Measurements from ENCODE around the gene HDAC1. TPM values are rescaled to one million over a fixed set of nuclear protein-coding genes. Genes with fewer than 3 reads are reported as not detected.
A peak's percentile ranks its signal among the peaks of the same experiment; 100 is the strongest.

Gene HDAC1
- total and polyA plus RNA-seq, 2 experiments from 2014 or later = 53.8 to 58.5 TPM

DNA sequence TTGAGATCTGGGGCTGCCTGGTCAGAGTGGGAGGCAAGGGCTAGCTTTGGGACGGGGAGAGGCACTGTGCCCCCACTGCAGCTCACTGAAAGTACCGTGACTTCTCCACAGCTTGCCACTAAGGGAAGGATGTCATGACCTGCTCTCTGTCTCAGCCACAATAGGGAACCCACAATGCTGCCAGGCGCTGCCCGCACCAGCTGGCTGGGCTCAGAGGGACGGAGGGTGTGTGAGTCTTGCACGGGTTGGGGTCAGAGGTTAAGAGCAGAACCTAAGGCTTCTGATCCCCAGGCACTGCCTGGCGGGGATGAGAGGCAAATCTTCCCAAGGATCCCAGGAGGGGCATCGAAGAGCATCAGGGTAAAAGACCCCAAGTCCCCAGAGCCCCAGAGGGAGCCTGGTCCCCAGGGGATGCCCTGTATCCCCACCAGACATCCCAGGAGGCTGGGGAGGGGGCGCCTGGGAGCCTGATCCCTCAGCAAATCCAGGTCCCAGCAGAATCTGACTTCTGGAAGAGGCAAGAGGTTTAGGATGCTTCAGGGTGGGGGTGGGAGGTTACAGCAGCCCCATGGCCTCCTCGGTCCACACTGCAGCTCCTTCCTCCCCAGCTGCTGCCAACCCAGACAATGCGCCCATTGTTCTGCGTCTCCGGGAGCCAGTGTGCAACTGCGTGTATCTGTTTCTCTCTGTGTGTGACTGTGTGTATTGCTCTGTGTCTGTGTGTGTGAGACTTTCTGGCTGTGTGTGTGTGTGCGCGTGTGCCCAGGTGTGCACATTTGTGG lies 46.2 kb downstream of the HDAC1 start:
- H3F3A ChIP-seq (ENCODE audit: insufficient read depth) = peaks cover 14% of the 10 kb centered on the region; the same call in 1 of the 2 replicates
- no peak overlapping the region for H3K4me2 ChIP-seq (ENCODE audit: unreplicated experiment)
- no peaks in the 10 kb centered on the region for H4K20me1 ChIP-seq (ENCODE audit: insufficient read depth)
- in situ Hi-C loops (cut with MboI) = no loop called here
- TF ChIP-seq EZH2 (IDR thresholded peaks at IDR 0.05; ENCODE audit: insufficient read depth, poor library complexity, severe bottlenecking) = no peak
- no peak for TF ChIP-seq EZH2phosphoT487 (IDR thresholded peaks at IDR 0.05; ENCODE audit: insufficient read depth, low read depth)
- no peak overlapping the region for H3K27ac ChIP-seq
- H2AFZ ChIP-seq = no peak overlapping the region
- H3K36me3 ChIP-seq (ENCODE audit: low read depth) = no peaks in the 10 kb centered on the region
- H3K4me3 ChIP-seq = no peak overlapping the region
- no peaks in the 10 kb centered on the region for H3K79me2 ChIP-seq (ENCODE audit: insufficient read depth)
- H3K9ac ChIP-seq = no peak overlapping the region
- H3K27me3 ChIP-seq (replicated peaks; ENCODE audit: insufficient read depth) = no peaks in the 10 kb centered on the region
- no peak for DNase-seq
- H3K4me1 ChIP-seq (ENCODE audit: insufficient read depth) = peaks cover 13% of the 10 kb centered on the region; the same call in 1 of the 2 replicates
- H3K9me2 ChIP-seq (ENCODE audit: insufficient read depth) = no peaks in the 10 kb centered on the region
- WGBS, 2 experiments (ENCODE audit: low coverage in 1 of 2, low lambda C conversion rate in 2 of 2, missing lambda C conversion rate in 2 of 2) = 91% methylated on average over 16 of the region's 16 CpGs
- no peaks in the 10 kb centered on the region for H3K9me3 ChIP-seq (ENCODE audit: low read depth)

DNA sequence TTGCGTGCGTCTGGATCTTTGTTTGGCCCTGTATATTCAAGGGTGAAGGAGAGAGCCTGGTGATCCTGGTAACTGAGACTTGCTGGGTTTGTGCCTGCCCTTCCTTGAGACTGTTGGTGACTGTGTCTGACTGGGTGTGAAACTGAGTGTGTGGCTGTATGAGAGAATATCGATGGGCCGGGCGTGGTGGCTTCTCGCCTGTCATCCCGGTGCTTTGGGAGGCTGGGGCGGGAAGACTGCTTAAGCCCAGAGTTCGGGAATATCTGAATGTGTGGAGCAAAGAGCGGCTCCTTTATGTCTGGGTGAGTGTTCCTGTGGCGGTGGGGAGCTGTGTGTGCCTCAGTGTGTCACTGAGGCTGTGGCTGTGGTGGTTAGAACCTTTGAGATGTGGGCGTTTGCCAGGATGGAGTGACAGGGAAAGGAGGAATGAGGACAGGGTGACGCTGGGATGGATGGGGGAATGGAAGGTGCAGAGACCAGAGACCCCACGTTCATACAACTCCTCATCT lies 46.8 kb downstream of the HDAC1 start:
- no peaks in the 10 kb centered on the region for H4K20me1 ChIP-seq (ENCODE audit: insufficient read depth)
- H3K9me3 ChIP-seq (ENCODE audit: low read depth) = no peaks in the 10 kb centered on the region
- H3K79me2 ChIP-seq (ENCODE audit: insufficient read depth) = no peaks in the 10 kb centered on the region
- no peaks in the 10 kb centered on the region for H3K36me3 ChIP-seq (ENCODE audit: low read depth)
- no peak overlapping the region for H2AFZ ChIP-seq
- no peaks in the 10 kb centered on the region for H3K27me3 ChIP-seq (replicated peaks; ENCODE audit: insufficient read depth)
- peaks cover 13% of the 10 kb centered on the region; the same call in 1 of the 2 replicates for H3K4me1 ChIP-seq (ENCODE audit: insufficient read depth)
- peak; percentile 43 for DNase-seq
- WGBS, 2 experiments (ENCODE audit: low coverage in 1 of 2, low lambda C conversion rate in 2 of 2, missing lambda C conversion rate in 2 of 2) = 76 to 80% methylated on average over 14 of the region's 14 CpGs
- H3K9ac ChIP-seq = no peak overlapping the region
- H3K9me2 ChIP-seq (ENCODE audit: insufficient read depth) = no peaks in the 10 kb centered on the region
- in situ Hi-C loops (cut with MboI) = no loop called here
- H3K27ac ChIP-seq = no peak overlapping the region
- no peak overlapping the region for H3K4me3 ChIP-seq
- TF ChIP-seq EZH2phosphoT487 (IDR thresholded peaks at IDR 0.05; ENCODE audit: insufficient read depth, low read depth) (no peak), EZH2 (IDR thresholded peaks at IDR 0.05; ENCODE audit: insufficient read depth, poor library complexity, severe bottlenecking) (no peak)
- no peak overlapping the region for H3K4me2 ChIP-seq (ENCODE audit: unreplicated experiment)
- H3F3A ChIP-seq (ENCODE audit: insufficient read depth) = peaks cover 9% of the 10 kb centered on the region; the same call in 1 of the 2 replicates

DNA sequence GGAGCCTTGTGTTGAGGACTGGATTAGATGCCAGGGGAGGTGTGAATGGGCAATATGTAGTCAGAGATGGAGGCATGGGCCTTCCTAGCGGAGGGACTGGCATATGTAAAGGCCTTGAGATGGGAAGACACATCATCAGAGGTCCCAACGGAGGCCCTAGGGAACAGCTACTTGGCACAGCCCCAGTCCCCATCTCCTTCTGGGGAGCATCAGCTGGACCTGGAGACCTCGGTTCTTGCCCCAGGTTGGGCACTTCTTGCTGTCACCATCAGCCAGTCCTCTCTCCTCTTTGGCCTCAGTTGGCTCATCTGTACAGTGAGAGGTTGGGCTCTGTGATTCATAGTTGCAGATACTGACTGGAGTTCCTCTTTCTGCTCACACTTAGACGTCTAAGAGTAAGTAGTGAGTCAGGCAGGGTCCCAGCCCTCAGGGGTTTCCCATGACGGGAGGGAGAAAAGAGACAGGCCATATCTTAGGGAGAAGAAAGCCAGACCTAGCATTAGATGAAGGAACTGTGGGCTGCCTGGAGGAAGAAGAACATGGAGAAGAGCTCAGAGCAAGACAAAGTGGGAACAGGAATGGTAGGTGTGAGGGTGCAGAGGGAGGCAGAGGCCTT lies 47.6 kb downstream of the HDAC1 start:
- DNase-seq = peak; percentile 78
- H3K4me2 ChIP-seq (ENCODE audit: unreplicated experiment) = no peak overlapping the region
- no peaks in the 10 kb centered on the region for H3K36me3 ChIP-seq (ENCODE audit: low read depth)
- H3K27ac ChIP-seq = no peak overlapping the region
- in situ Hi-C loops (cut with MboI) = no loop called here
- no peaks in the 10 kb centered on the region for H3K27me3 ChIP-seq (replicated peaks; ENCODE audit: insufficient read depth)
- no peak for TF ChIP-seq EZH2phosphoT487 (IDR thresholded peaks at IDR 0.05; ENCODE audit: insufficient read depth, low read depth)
- no peak overlapping the region for H2AFZ ChIP-seq
- 22 to 36% methylated on average over 3 to 5 of the region's 5 CpGs for WGBS, 2 experiments (ENCODE audit: low coverage in 1 of 2, low lambda C conversion rate in 2 of 2, missing lambda C conversion rate in 2 of 2)
- H4K20me1 ChIP-seq (ENCODE audit: insufficient read depth) = no peaks in the 10 kb centered on the region
- no peak overlapping the region for H3K9ac ChIP-seq
- H3K9me3 ChIP-seq (ENCODE audit: low read depth) = no peaks in the 10 kb centered on the region
- H3K79me2 ChIP-seq (ENCODE audit: insufficient read depth) = no peaks in the 10 kb centered on the region
- H3K4me3 ChIP-seq = no peak overlapping the region
- H3K9me2 ChIP-seq (ENCODE audit: insufficient read depth) = no peaks in the 10 kb centered on the region
- peaks cover 9% of the 10 kb centered on the region; the same call in 1 of the 2 replicates for H3F3A ChIP-seq (ENCODE audit: insufficient read depth)
- H3K4me1 ChIP-seq (ENCODE audit: insufficient read depth) = peaks cover 13% of the 10 kb centered on the region; the same call in 1 of the 2 replicates

DNA sequence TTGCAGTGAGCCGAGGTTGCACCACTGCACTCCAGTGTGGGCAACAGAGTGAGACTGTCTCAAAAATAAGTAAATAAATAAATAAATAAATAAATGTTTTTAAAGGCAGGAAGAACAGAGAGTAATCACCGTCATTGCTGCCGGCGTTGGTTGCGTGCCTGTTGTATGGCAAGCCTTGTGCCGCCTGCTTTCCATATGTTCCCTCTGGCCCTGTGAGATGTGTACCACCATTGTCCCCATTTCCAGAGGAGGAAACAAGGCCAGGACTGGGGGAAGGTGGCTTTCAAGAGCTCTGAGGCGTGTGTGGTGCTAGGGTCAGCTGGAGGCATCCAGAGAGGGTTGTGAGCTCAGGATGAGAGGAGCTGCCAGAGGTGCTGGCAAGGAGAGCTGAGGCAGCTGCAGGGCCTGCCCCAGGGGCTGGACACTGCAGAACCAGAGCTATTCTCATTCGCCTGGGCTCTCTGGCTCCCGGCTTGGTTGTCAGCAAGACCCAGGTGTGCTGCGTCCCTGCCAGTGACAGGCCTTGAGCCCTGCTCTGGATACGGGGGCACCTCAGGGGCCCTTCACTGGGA lies 49.4 kb downstream of the HDAC1 start:
- no peak overlapping the region for H3K27ac ChIP-seq
- 90 to 97% methylated on average over 11 of the region's 11 CpGs for WGBS, 2 experiments (ENCODE audit: low coverage in 1 of 2, low lambda C conversion rate in 2 of 2, missing lambda C conversion rate in 2 of 2)
- H3K79me2 ChIP-seq (ENCODE audit: insufficient read depth) = no peaks in the 10 kb centered on the region
- no peaks in the 10 kb centered on the region for H3K27me3 ChIP-seq (replicated peaks; ENCODE audit: insufficient read depth)
- H3K4me1 ChIP-seq (ENCODE audit: insufficient read depth) = peaks cover 13% of the 10 kb centered on the region; the same call in 1 of the 2 replicates
- no peak overlapping the region for H3K4me3 ChIP-seq
- H3K4me2 ChIP-seq (ENCODE audit: unreplicated experiment) = no peak overlapping the region
- H2AFZ ChIP-seq = no peak overlapping the region
- H4K20me1 ChIP-seq (ENCODE audit: insufficient read depth) = no peaks in the 10 kb centered on the region
- H3K9me2 ChIP-seq (ENCODE audit: insufficient read depth) = no peaks in the 10 kb centered on the region
- no peak for DNase-seq
- no peaks in the 10 kb centered on the region for H3K9me3 ChIP-seq (ENCODE audit: low read depth)
- H3K9ac ChIP-seq = no peak overlapping the region
- H3K36me3 ChIP-seq (ENCODE audit: low read depth) = no peaks in the 10 kb centered on the region
- in situ Hi-C loops (cut with MboI) = no loop called here
- H3F3A ChIP-seq (ENCODE audit: insufficient read depth) = peaks cover 9% of the 10 kb centered on the region; the same call in 1 of the 2 replicates
- no peak for TF ChIP-seq EZH2phosphoT487 (IDR thresholded peaks at IDR 0.05; ENCODE audit: insufficient read depth, low read depth)
- no peak for TF ChIP-seq EZH2 (IDR thresholded peaks at IDR 0.05; ENCODE audit: insufficient read depth, poor library complexity, severe bottlenecking)

Data from GM23248 (cell line).